PFSK-1 (cell line): ENCODE data around the gene CHD8.

ENCODE experiments used
- POLR2AphosphoS5 ChIP-seq: IDR thresholded peaks from 2 replicates; pipeline ENCODE4 v1.6.1; 2012; ENCODE audit warnings: low read depth, mild to moderate bottlenecking, control low read depth, low read length, moderate library complexity
- TF ChIP-seq, protein P1 (sequence below), 2 experiments: IDR thresholded peaks; 2 replicates each; pipeline versions ENCODE4 v1.6.1 to v1.8.0; 2011 to 2012; ENCODE audit warnings: low read depth in 2 of 2, low read length in 2 of 2, control low read depth in 1 of 2, inconsistent platforms in 1 of 2, mild to moderate bottlenecking in 1 of 2, moderate library complexity in 1 of 2; ENCODE audit not compliant: insufficient read depth in 1 of 2

DNA sequence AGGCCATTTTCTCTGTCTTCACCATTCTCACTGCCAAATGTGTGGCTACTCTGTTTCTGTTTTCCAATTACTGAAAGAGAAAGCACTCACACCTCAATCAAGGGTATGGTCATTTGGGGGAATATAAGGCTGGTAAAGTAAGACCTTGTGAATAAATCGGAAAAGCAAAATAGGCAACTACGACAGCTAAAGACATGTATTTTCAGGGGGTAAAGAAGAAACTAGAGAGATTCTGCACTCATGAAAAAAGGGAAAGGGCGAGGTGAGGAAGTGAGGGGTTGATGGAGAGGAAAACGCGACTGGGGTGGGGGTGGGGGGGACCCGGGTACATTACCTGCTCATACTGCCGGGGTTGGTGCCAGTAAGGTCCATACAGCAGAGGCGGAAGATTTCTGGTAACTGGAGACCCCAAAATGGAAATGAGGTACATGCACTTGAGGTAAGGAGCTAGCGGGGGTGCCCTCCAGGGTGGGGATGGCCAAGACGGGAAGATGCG is 19.3 kb downstream of the CHD8 start:
- TF ChIP-seq POLR2AphosphoS5, result no peak
- TF ChIP-seq, protein P1, sequence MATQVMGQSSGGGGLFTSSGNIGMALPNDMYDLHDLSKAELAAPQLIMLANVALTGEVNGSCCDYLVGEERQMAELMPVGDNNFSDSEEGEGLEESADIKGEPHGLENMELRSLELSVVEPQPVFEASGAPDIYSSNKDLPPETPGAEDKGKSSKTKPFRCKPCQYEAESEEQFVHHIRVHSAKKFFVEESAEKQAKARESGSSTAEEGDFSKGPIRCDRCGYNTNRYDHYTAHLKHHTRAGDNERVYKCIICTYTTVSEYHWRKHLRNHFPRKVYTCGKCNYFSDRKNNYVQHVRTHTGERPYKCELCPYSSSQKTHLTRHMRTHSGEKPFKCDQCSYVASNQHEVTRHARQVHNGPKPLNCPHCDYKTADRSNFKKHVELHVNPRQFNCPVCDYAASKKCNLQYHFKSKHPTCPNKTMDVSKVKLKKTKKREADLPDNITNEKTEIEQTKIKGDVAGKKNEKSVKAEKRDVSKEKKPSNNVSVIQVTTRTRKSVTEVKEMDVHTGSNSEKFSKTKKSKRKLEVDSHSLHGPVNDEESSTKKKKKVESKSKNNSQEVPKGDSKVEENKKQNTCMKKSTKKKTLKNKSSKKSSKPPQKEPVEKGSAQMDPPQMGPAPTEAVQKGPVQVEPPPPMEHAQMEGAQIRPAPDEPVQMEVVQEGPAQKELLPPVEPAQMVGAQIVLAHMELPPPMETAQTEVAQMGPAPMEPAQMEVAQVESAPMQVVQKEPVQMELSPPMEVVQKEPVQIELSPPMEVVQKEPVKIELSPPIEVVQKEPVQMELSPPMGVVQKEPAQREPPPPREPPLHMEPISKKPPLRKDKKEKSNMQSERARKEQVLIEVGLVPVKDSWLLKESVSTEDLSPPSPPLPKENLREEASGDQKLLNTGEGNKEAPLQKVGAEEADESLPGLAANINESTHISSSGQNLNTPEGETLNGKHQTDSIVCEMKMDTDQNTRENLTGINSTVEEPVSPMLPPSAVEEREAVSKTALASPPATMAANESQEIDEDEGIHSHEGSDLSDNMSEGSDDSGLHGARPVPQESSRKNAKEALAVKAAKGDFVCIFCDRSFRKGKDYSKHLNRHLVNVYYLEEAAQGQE (IDR thresholded peaks at IDR 0.05; ENCODE audit: insufficient read depth in 1 of 2, low read depth in 2 of 2, low read length in 2 of 2), result no peak
